ENCODE measurements around the gene NPW.

Gene NPW

GRCh38 chr16:2001456-2002355, 17.9 kb upstream of the NPW start:
- in situ Hi-C loops (cut with MboI; ENCODE audit: low sequenced_read_pairs) = loop anchor here (25.0 kb wide), 1 partner anchor 486 kb away; the partner anchor contains the start of gene TBC1D24

- in situ Hi-C loops (cut with MboI; ENCODE audit: low sequenced_read_pairs) = loop anchor here (25.0 kb wide), 1 partner anchor 485 kb away; the partner anchor contains the start of gene TBC1D24
These were observed 17.0 kb upstream of the NPW start for GRCh38 chr16:2002406-2003230.

GRCh38 chr16:2003231-2003826, 16.3 kb upstream of the NPW start:
- in situ Hi-C loops (cut with MboI; ENCODE audit: low sequenced_read_pairs) = loop anchor here (25.0 kb wide), 1 partner anchor 484 kb away; the partner anchor contains the start of gene TBC1D24

GRCh38 chr16:2003827-2004641, 15.6 kb upstream of the NPW start:
- in situ Hi-C loops (cut with MboI; ENCODE audit: low sequenced_read_pairs) = loop anchor here (25.0 kb wide), 1 partner anchor 483 kb away; the partner anchor contains the start of gene TBC1D24

- in situ Hi-C loops (cut with MboI; ENCODE audit: low sequenced_read_pairs) = loop anchor here (25.0 kb wide), 1 partner anchor 482 kb away; the partner anchor contains the start of gene TBC1D24
These were observed 14.6 kb upstream of the NPW start for GRCh38 chr16:2004795-2005517.

- in situ Hi-C loops (cut with MboI; ENCODE audit: low sequenced_read_pairs) = loop anchor here (25.0 kb wide), 1 partner anchor 482 kb away; the partner anchor contains the start of gene TBC1D24
These were observed 13.9 kb upstream of the NPW start for GRCh38 chr16:2005646-2006045.

- in situ Hi-C loops (cut with MboI; ENCODE audit: low sequenced_read_pairs) = loop anchor here (25.0 kb wide), 1 partner anchor 481 kb away; the partner anchor contains the start of gene TBC1D24
These were observed 13.3 kb upstream of the NPW start for GRCh38 chr16:2006317-2006716.

- in situ Hi-C loops (cut with MboI; ENCODE audit: low sequenced_read_pairs) = loop anchor here (25.0 kb wide), 1 partner anchor 480 kb away; the partner anchor contains the start of gene TBC1D24
These were observed 12.3 kb upstream of the NPW start for GRCh38 chr16:2007081-2007836.

GRCh38 chr16:2008009-2008526, 11.5 kb upstream of the NPW start:
- in situ Hi-C loops (cut with MboI; ENCODE audit: low sequenced_read_pairs) = loop anchor here (25.0 kb wide), 1 partner anchor 479 kb away; the partner anchor contains the start of gene TBC1D24

- in situ Hi-C loops (cut with MboI; ENCODE audit: low sequenced_read_pairs) = loop anchor here (25.0 kb wide), 1 partner anchor 479 kb away; the partner anchor contains the start of gene TBC1D24
These were observed 10.9 kb upstream of the NPW start for GRCh38 chr16:2008631-2009163.

- in situ Hi-C loops (cut with MboI; ENCODE audit: low sequenced_read_pairs) = loop anchor here (25.0 kb wide), 1 partner anchor 478 kb away; the partner anchor contains the start of gene TBC1D24
These were observed 10.3 kb upstream of the NPW start for GRCh38 chr16:2009164-2009711.

- in situ Hi-C loops (cut with MboI; ENCODE audit: low sequenced_read_pairs) = loop anchor here (25.0 kb wide), 1 partner anchor 477 kb away; the partner anchor contains the start of gene TBC1D24
These were observed 9.6 kb upstream of the NPW start, which contains the start of gene ZNF598 for GRCh38 chr16:2009791-2010510. Gene ZNF598, minus strand, starts transcription at chr16:2009821.

- in situ Hi-C loops (cut with MboI; ENCODE audit: low sequenced_read_pairs) = loop anchor here (25.0 kb wide), 1 partner anchor 476 kb away; the partner anchor contains the start of gene TBC1D24
These were observed 7.9 kb upstream of the NPW start for GRCh38 chr16:2011726-2012125.

GRCh38 chr16:2013527-2013926, 6.1 kb upstream of the NPW start:
- in situ Hi-C loops (cut with MboI; ENCODE audit: low sequenced_read_pairs) = loop anchor here (25.0 kb wide), 1 partner anchor 474 kb away; the partner anchor contains the start of gene TBC1D24

- in situ Hi-C loops (cut with MboI; ENCODE audit: low sequenced_read_pairs) = loop anchor here (25.0 kb wide), 1 partner anchor 472 kb away; the partner anchor contains the start of gene TBC1D24
These were observed 4.3 kb upstream of the NPW start for GRCh38 chr16:2015117-2015946.

- in situ Hi-C loops (cut with MboI; ENCODE audit: low sequenced_read_pairs) = loop anchor here (25.0 kb wide), 1 partner anchor 471 kb away; the partner anchor contains the start of gene TBC1D24
These were observed 3.7 kb upstream of the NPW start for GRCh38 chr16:2015947-2016208.
